DMS 273 (cell line): ENCODE results near the gene KPNA1.
A peak's percentile ranks its signal among the peaks of the same experiment; 100 is the strongest.

Experiments
- DNase-seq: peaks from one replicate; lab custom pipeline; 2025; ENCODE audit not compliant: unreplicated experiment; lab: John Stamatoyannopoulos, UW

The KPNA1 gene

GRCh38 chr3:122416966-122417365 is 97.8 kb downstream of the KPNA1 start:
- no peak for DNase-seq

DNA sequence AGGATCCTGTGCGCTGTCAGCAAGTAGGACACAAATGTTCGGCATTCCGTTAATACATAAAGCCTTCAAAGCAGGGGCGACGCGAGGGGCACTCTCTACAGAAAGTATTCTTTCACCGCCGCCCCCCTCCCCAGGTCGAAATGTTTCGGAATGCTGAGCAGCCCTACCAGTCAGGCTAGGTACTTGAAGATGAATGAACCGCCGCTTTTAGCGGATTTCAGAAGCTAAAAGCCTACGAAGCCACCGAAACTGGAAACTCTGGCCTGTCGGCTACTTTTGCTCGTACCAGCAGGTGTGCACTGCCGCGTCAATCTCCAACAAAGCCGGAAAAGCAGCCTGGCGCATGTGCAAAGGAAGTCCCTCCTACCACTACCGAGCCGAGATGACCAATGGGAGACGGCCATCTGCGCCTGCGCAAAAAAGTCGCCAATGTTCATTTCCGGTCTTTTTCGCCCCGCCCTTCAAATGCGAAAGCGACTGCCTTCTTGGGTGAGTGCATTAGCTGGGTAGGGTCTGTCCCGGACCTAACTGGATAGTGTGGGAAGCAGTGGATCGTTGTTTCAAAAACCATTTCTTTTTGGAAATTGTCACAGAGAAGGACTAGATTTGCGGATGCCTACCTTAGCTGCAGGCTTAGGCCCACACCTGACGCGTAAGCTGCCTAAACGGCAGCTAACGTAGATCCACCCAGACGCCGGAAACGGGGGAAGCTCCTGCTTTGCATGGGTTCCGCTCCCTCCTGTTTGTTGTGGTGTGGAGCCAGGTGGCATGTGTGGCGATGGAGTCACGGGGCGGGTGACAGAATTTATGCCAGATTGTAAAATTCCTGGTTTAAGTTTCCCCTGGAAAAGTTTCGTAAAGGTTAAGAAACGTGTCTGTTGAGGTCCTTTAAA is 98.7 kb downstream of the KPNA1 start, which contains the start of gene WDR5B:
Gene WDR5B (minus strand): TSS at position 301 of the 893 bp plus-strand sequence. CDS start 534 bp downstream, outside the sequence.
- DNase-seq: no peak

DNA sequence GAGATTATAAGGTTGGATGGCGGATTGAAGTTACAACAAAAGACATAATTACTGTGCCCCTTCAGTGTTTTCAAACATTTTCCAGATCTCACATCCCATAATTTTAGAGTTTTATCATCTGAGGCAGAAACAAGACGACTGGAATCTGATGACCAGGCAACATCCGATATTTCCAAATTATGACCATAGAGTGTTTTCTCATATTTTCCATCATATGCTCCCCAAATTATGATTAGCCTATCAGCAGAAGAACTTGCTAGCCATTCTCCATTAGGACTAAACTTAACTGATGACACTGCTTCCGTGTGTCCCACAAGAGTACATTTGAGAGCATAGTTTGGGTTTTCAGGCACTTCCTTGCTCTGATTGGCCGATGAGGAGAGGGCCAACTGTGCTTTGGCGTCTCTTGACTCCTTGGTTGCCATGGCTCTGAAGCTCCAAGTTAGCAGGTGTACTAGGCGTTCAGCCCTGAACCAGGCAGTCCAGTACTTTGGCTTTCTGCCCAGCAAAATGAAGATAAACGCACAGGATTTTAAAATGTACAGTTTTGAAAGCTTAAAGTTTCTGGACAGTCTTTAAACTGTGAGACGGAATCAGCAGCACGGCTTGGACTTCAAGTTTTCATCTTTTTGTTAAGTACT is 99.5 kb downstream of the KPNA1 start:
- DNase-seq: no peak

DNA sequence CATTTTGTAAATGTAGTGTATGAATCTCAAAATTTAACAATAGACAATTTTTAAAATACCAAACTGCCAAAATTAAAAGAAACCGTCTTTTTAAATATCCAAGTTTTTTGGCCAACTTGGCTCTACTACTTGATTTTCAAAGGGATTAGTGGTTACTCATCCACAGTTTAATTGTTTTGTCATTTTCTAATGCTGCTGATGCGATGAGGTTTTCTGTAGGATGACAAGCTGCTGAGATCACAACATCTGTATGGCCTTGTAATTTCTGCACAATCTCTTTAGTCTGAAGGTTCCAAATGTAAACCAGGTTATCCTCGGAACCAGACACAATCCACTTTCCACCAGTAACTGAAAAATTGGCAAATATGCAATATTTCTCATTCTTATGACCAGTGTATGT is 100.3 kb downstream of the KPNA1 start:
- no peak for DNase-seq

- DNase-seq: no peak
Measured at GRCh38 chr3:122410639-122411038, 104.1 kb downstream of the KPNA1 start.

- no peak for DNase-seq
Measured at GRCh38 chr3:122410111-122410510, 104.6 kb downstream of the KPNA1 start.

DNA sequence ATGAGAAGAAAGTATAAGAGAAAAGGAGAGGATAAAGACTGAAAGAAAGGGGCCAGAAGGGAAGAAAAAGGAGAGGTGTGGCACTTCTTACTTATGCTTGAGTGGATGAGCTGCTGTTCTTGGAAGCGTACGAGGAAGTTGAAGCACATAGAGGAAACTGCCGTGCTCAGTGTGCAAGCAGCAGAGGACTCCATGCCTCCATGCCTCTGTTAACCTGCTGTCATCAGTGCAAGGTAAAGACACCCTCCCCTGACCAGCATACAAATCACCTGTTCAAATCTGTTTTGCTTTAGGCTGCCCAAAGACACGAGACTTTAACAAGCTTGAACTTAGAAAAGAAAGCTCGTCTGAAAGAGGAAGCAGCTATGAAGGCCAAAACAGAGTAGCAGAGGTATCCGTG is 105.3 kb downstream of the KPNA1 start:
- no peak for DNase-seq

GRCh38 chr3:122407946-122408345 is 106.8 kb downstream of the KPNA1 start:
- no peak for DNase-seq

DNA sequence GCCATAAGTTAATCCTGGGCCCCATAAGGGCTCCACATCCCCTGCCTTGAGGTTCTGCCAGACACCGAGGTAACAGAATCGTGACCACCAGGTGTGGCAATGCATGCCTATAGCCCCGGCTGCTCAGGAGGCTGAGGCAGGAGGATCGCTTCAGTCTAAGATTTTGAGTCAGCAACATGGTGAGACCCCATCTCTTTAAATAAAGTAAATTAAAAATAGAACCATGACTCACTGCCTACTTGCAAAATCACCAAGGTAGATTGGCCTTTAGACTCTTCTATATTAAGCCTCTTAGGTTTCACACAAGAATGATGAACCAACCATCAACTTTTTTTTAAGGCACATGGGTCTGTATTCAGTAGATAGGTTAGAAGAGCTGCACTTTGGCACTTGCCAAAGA is 108.5 kb downstream of the KPNA1 start:
- no peak for DNase-seq

DNA sequence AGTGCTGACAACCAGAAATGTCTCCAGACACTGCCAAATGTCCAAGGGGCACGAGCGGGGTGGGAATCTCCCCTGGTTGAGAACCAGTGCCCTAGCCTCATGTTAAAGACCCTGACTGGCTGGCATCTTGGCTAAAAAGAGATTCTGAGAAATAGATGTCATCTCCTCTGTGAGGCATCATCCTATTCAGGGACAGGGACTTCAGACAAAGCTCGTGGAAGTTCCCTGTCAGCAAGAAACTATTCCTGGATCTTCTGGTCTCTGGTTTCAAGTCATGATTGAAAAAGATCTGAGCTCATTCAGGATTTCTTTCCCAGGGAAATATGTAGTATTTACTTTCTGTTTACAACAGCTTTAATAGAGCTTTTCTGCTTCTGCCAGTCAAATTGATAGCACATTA is 109.7 kb downstream of the KPNA1 start:
- no peak for DNase-seq

DNA sequence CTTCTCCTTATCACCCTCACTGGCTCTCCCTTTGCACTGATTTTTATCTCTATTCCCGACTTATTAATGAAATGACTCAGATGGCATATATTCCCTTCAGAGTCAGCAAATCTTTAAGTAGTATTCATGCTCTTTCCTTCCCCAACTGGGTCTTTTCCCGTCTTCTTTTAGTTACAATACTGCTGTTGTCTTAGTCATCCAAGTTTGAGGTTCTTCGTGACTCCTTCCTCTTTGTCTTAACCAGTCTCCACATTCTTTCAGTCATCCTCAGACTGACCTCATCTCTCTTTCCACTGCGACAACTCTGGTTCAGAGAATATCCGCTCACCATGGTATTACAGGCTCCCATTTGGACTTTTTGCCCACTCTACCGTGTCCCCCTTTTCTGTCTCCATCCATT is 111.2 kb downstream of the KPNA1 start:
- no peak for DNase-seq

- no peak for DNase-seq
Measured at GRCh38 chr3:122398920-122399319, 115.8 kb downstream of the KPNA1 start.

- no peak for DNase-seq
Measured at GRCh38 chr3:122397201-122397600, 117.5 kb downstream of the KPNA1 start.

DNA sequence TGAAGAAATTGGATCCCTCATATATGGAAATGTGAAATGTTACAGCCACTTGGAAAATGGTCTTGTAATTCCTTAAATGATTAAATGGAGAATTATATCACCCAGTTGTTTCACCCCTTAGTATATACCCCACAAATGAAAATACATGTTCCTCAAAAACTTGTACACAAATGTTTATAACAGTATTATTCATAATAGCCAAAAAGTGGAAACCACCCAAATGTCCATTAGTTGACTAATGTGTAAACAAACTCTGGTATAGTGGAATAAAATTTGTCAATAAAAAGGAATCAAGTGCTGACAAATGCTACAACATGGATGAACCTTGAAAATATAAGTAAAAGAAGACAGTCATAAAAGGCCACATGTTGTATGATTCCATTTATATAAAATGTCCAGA is 118.2 kb downstream of the KPNA1 start:
- no peak for DNase-seq

- DNase-seq: no peak
Measured at GRCh38 chr3:122395582-122395981, 119.2 kb downstream of the KPNA1 start.

DNA sequence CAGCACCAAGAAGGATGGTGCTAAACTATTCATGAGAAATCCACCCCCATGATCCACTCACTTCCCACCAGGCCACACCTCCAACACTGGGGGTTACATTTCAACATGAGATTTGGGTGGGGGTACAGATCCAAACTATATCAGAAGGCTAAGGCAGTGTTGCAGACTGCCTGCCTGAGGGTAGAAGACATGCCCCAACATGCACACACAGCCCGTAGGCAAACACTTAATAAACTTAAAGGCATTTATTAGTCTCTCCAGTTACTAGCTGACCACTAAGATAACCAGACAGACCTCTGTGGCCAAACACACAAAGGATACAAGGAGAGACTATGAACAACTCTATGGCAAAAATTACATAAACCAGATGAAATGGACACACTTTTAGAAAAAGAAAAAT is 120.6 kb downstream of the KPNA1 start:
- DNase-seq: no peak

- DNase-seq: peak; percentile 66
Measured at GRCh38 chr3:122392868-122393844, 121.6 kb downstream of the KPNA1 start.

DNA sequence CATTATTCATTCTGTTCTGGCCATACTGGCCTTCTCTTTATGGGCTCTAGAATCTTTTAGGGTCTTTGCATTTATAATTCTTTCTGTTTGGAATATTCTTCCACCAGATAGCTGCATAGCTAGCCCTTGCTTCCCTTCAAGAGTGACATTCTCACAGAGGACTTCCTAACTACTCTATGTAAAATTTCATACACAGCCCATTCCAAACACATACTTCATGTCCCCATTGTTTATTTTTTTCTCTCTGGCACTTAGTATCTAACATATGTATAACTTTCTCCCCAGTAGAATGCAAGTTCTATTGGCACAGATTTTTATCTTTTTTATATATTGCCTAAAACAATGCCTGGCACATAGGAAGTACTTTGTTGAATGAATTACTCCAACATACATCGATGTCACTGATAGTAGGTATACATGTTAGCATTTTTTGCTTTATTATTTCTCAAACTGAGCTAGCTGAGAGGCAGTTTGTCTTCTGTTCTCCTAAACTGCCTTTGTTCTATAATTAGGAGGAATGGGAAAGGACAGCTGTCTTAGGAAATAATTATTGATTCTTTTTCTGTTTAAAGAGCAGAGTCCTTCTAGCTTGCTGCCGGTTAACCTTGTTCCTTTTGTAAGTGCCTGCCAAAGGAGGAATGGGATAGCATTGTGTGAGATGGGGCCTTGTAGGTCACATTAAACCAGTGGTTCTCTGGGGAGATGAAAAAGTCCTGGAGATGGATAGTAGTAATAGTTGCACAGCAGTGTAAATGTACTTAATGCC is 122.9 kb downstream of the KPNA1 start:
- DNase-seq: no peak

GRCh38 chr3:122390665-122391064 is 124.1 kb downstream of the KPNA1 start:
- DNase-seq: no peak

DNA sequence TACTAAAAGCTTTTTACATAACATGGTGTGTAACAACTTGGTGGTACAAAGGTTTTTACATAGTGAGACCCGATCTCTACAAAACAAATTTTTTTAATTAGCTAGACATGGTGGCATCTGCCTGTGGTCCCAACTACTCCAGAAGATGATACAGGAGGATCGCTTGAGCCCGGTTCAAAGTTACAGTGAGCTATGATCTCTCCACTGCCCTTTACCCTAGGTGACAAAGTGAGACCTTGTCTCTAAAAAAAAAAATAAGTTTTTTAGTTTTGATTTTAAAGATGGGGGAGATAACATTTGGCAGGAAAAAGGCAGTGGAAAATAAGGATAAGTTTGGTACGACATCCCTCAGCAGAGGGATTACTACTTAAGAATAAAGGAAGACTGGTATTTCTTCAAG is 124.8 kb downstream of the KPNA1 start:
- DNase-seq: no peak
